Gastroesophageal sphincter (tissue), 4 donors: ENCODE data around the gene CCKAR. TPM values are rescaled to one million over a fixed set of nuclear protein-coding genes. Genes with fewer than 3 reads are reported as not detected.

Experiments
- ATAC-seq: fragments of 150-250 bp; one replicate; pipeline ENCODE4 v1.9.1; 2016; ENCODE audit warnings: mild to moderate bottlenecking, moderate library complexity
- H3K27ac ChIP-seq, 4 donors: fragments of 200-600 bp; sonication (generic) in 3 of 4; 1 replicate in 3 of 4; 2 replicates in 1 of 4; pipeline ENCODE4 v1.5.1; 2016 to 2019
- H3K27me3 ChIP-seq: fragments of 200-600 bp; sonication (generic); one replicate; pipeline ENCODE4 v1.5.1; 2019
- H3K36me3 ChIP-seq, 2 donors: fragments of 200-600 bp; sonication (generic); one replicate each; pipeline ENCODE4 v1.5.1; 2019; ENCODE audit warnings: control low read depth in 1 of 2
- H3K4me1 ChIP-seq, 3 donors: fragments of 200-600 bp; sonication (generic); 1 replicate in 2 of 3; 2 replicates in 1 of 3; pipeline ENCODE4 v1.5.1; 2016 to 2019; ENCODE audit warnings: control low read depth in 2 of 3
- H3K4me3 ChIP-seq, 2 donors: fragments of 200-600 bp; sonication (generic); one replicate each; pipeline ENCODE4 v1.5.1; 2019; ENCODE audit warnings: mild to moderate bottlenecking in 1 of 2, moderate library complexity in 1 of 2
- H3K9me3 ChIP-seq, 3 donors: fragments of 200-600 bp; sonication (generic); one replicate each; pipeline ENCODE4 v1.5.1; 2017 to 2019; ENCODE audit warnings: control low read depth in 2 of 3
- CTCF ChIP-seq, 4 experiments: fragments of 200-600 bp in 2 of 4; fragments of 450-650 bp in 2 of 4; sonication (generic) in 1 of 4; IDR thresholded peaks; one replicate each; pipeline ENCODE4 v1.5.1; 2017 to 2019; ENCODE audit warnings: antibody characterized with exemption in 4 of 4, mild to moderate bottlenecking in 2 of 4, moderate library complexity in 2 of 4
- EP300 ChIP-seq: sonication (generic); formaldehyde crosslinking; IDR thresholded peaks from one replicate; pipeline ENCODE4 v1.6.1; 2017; ENCODE audit warnings: antibody characterized with exemption, mild to moderate bottlenecking
- POLR2A ChIP-seq, 2 donors: fragments of 450-650 bp; IDR thresholded peaks; one replicate each; pipeline ENCODE4 v1.6.1; 2017; ENCODE audit warnings: antibody characterized with exemption in 2 of 2, mild to moderate bottlenecking in 2 of 2, moderate library complexity in 1 of 2
- POLR2AphosphoS5 ChIP-seq: sonication (generic); formaldehyde crosslinking; IDR thresholded peaks from one replicate; pipeline ENCODE4 v1.6.1; 2017; ENCODE audit warnings: antibody characterized with exemption
- WGBS, 2 donors: methylation state at CpG; one replicate each; pipeline ENCODE4 v1.1.5; 2018; ENCODE audit warnings: low coverage in 1 of 2; 5-methylcytosine and 5-hydroxymethylcytosine counted together
- total RNA-seq, 4 donors: library from RNA; depleted of rRNA; stranded (reverse); fragments of >200 nt; gene quantifications; one replicate each; pipeline ENCODE4 v1.1.0, GENCODE V29; 2016

Gene CCKAR
- total RNA-seq, 4 donors from 2014 or later: 0.54 to 2.1 (median 1.3) TPM; not detected in 1

GRCh38 chr4:26476545-26476944, 13.7 kb downstream of the CCKAR start:
- H3K27me3 ChIP-seq: no peaks in the 10 kb centered on the region
- WGBS, 2 donors: 70 to 78% methylated on average over 4 of the region's 5 CpGs
- no peaks in the 10 kb centered on the region for H3K9me3 ChIP-seq
- no peak overlapping the region for H3K4me3 ChIP-seq
- TF ChIP-seq EP300 (no peak), POLR2AphosphoS5 (no peak), CTCF (IDR thresholded peaks at IDR 0.05) (no peak), POLR2A (IDR thresholded peaks at IDR 0.05) (no peak)
- H3K27ac ChIP-seq: no peak overlapping the region
- no peak for ATAC-seq
- no peaks in the 10 kb centered on the region for H3K4me1 ChIP-seq
- no peaks in the 10 kb centered on the region for H3K36me3 ChIP-seq

- H3K9me3 ChIP-seq: no peaks in the 10 kb centered on the region
- TF ChIP-seq POLR2AphosphoS5: no peak
- TF ChIP-seq EP300: no peak
- no peak for TF ChIP-seq POLR2A (IDR thresholded peaks at IDR 0.05)
- no peak for TF ChIP-seq CTCF (IDR thresholded peaks at IDR 0.05)
- no peaks in the 10 kb centered on the region for H3K27me3 ChIP-seq
- WGBS, 2 donors: 95 to 100% methylated on average over 3 to 4 of the region's 8 CpGs
- no peaks in the 10 kb centered on the region for H3K36me3 ChIP-seq
- H3K27ac ChIP-seq: no peak overlapping the region
- ATAC-seq: no peak
- H3K4me3 ChIP-seq: no peak overlapping the region
- no peaks in the 10 kb centered on the region for H3K4me1 ChIP-seq
These were observed 14.6 kb downstream of the CCKAR start for GRCh38 chr4:26475716-26476115.

- ATAC-seq: no peak
- no peaks in the 10 kb centered on the region for H3K27me3 ChIP-seq
- H3K9me3 ChIP-seq: no peaks in the 10 kb centered on the region
- no peak overlapping the region for H3K27ac ChIP-seq
- no peak overlapping the region for H3K4me3 ChIP-seq
- WGBS, 2 donors: 81 to 86% methylated on average over 3 of the region's 3 CpGs
- no peak for TF ChIP-seq CTCF (IDR thresholded peaks at IDR 0.05)
- no peak for TF ChIP-seq POLR2AphosphoS5
- TF ChIP-seq POLR2A (IDR thresholded peaks at IDR 0.05): no peak
- TF ChIP-seq EP300: no peak
- no peaks in the 10 kb centered on the region for H3K4me1 ChIP-seq
- no peaks in the 10 kb centered on the region for H3K36me3 ChIP-seq
These were observed 15.7 kb downstream of the CCKAR start for GRCh38 chr4:26474551-26474950.

- Histone ChIP-seq H3K27me3 (no peaks in the 10 kb centered on the region), H3K4me3 (no peak overlapping the region), H3K4me1 (no peaks in the 10 kb centered on the region), H3K9me3 (no peaks in the 10 kb centered on the region), H3K36me3 (no peaks in the 10 kb centered on the region), H3K27ac (no peak overlapping the region)
- WGBS, 2 donors: 91 to 95% methylated on average over 5 to 7 of the region's 8 CpGs
- no peak for ATAC-seq
- TF ChIP-seq EP300 (no peak), POLR2AphosphoS5 (no peak), CTCF (IDR thresholded peaks at IDR 0.05) (no peak), POLR2A (IDR thresholded peaks at IDR 0.05) (no peak)
These were observed 16.4 kb downstream of the CCKAR start for GRCh38 chr4:26473893-26474292.

- no peaks in the 10 kb centered on the region for H3K9me3 ChIP-seq
- no peaks in the 10 kb centered on the region for H3K27me3 ChIP-seq
- H3K36me3 ChIP-seq: no peaks in the 10 kb centered on the region
- H3K27ac ChIP-seq: no peak overlapping the region
- H3K4me3 ChIP-seq: no peak overlapping the region
- H3K4me1 ChIP-seq: no peaks in the 10 kb centered on the region
- TF ChIP-seq CTCF (IDR thresholded peaks at IDR 0.05) (no peak), POLR2A (IDR thresholded peaks at IDR 0.05) (no peak), POLR2AphosphoS5 (no peak), EP300 (no peak)
- ATAC-seq: no peak
- no CpG with 5 or more reads among the region's 1 CpG for WGBS, 2 donors
These were observed 18.4 kb downstream of the CCKAR start for GRCh38 chr4:26471890-26472289.
